CD4-positive, alpha-beta T cell treated with Interleukin-17A for 4 hours (primary cell): ENCODE data around the gene PECR.

ENCODE experiments used
- DNase-seq: peaks from one replicate; pipeline ENCODE4 v3.0.0-alpha.2; 2020; ENCODE audit warnings: mixed read lengths

Gene PECR

GRCh38 chr2:216081487-216082116, at the start of gene PECR, which contains the start of gene TMEM169:
TSS of gene PECR (minus strand) at chr2:216081809. CDS start at chr2:216081741, 68 bp downstream.
TSS of gene TMEM169 (plus strand) at chr2:216081919. CDS start at chr2:216095964, 14,045 bp downstream.
- DNase-seq, result peak; percentile 83

GRCh38 chr2:216130346-216130971, 48.9 kb upstream of the PECR start:
- DNase-seq, result no peak

- no peak for DNase-seq
Observed at GRCh38 chr2:216126943-216127342, 45.3 kb upstream of the PECR start.

GRCh38 chr2:216121255-216121654, 39.6 kb upstream of the PECR start:
- no peak for DNase-seq

- DNase-seq, result no peak
Observed at GRCh38 chr2:216119986-216120385, 38.4 kb upstream of the PECR start.

GRCh38 chr2:216119146-216119545, 37.5 kb upstream of the PECR start:
- no peak for DNase-seq

- DNase-seq, result no peak
Observed at GRCh38 chr2:216118474-216118873, 36.9 kb upstream of the PECR start.

GRCh38 chr2:216117561-216118340, 36.1 kb upstream of the PECR start:
- no peak for DNase-seq

- no peak for DNase-seq
Observed at GRCh38 chr2:216116418-216116817, 34.8 kb upstream of the PECR start.

GRCh38 chr2:216114714-216115531, 33.3 kb upstream of the PECR start:
- peak; percentile 97 for DNase-seq

GRCh38 chr2:216114382-216114713, 32.7 kb upstream of the PECR start:
- DNase-seq, result no peak

GRCh38 chr2:216113572-216113971, 32.0 kb upstream of the PECR start:
- no peak for DNase-seq

GRCh38 chr2:216112926-216113325, 31.3 kb upstream of the PECR start:
- DNase-seq, result no peak

- no peak for DNase-seq
Observed at GRCh38 chr2:216111122-216111521, 29.5 kb upstream of the PECR start.

GRCh38 chr2:216110620-216111019, 29.0 kb upstream of the PECR start:
- DNase-seq, result no peak

GRCh38 chr2:216109962-216110614, 28.5 kb upstream of the PECR start:
- DNase-seq, result no peak

GRCh38 chr2:216108967-216109921, 27.6 kb upstream of the PECR start, which contains the start of gene XRCC5:
TSS of gene XRCC5 (plus strand) at chr2:216109348. CDS start at chr2:216109437, 89 bp downstream.
- peak; percentile 99 for DNase-seq

- DNase-seq, result no peak
Observed at GRCh38 chr2:216108310-216108966, 26.8 kb upstream of the PECR start.

- DNase-seq, result no peak
Observed at GRCh38 chr2:216107760-216108159, 26.2 kb upstream of the PECR start.

GRCh38 chr2:216107320-216107719, 25.7 kb upstream of the PECR start:
- no peak for DNase-seq

- DNase-seq, result no peak
Observed at GRCh38 chr2:216104691-216105090, 23.1 kb upstream of the PECR start.
